ENCODE data around the gene TIMP2. TPM values are rescaled to one million over a fixed set of nuclear protein-coding genes. Genes with fewer than 3 reads are reported as not detected.

TIMP2 gene
- total and polyA plus RNA-seq, 2 of the 13 experiments (the other 11 are each of a cell fraction or from before 2014, with no cell fraction given): 3.8 to 8.5 TPM

GRCh38 chr17:78970834-78971755, 45.9 kb upstream of the TIMP2 start (continued):
- TF ChIP-seq ZNF768 (CRISPR knock-in tag; IDR thresholded peaks at IDR 0.05) (no peak; the same call in 1 of the 2 replicates), IKZF5 (CRISPR knock-in tag; IDR thresholded peaks at IDR 0.05) (no peak), KLF9 (CRISPR knock-in tag; IDR thresholded peaks at IDR 0.05; ENCODE audit: low read depth) (no peak), SRSF4 (IDR thresholded peaks at IDR 0.05; ENCODE audit: low read depth, low read length, poor library complexity, severe bottlenecking) (no peak), SAP130 (CRISPR knock-in tag; IDR thresholded peaks at IDR 0.05; ENCODE audit: low read depth) (peak; percentile 66), ZNF234 (CRISPR knock-in tag; conservative IDR thresholded peaks at IDR 0.05) (no peak), RXRB (CRISPR knock-in tag; IDR thresholded peaks at IDR 0.05; ENCODE audit: borderline replicate concordance) (peak; percentile 11; the same call in 1 of the 2 replicates), AHR (CRISPR knock-in tag; IDR thresholded peaks at IDR 0.05) (no peak), ZSCAN22 (CRISPR knock-in tag; IDR thresholded peaks at IDR 0.05) (no peak), SKIL (CRISPR knock-in tag; IDR thresholded peaks at IDR 0.05; ENCODE audit: borderline replicate concordance) (no peak), ZNF362 (CRISPR knock-in tag; IDR thresholded peaks at IDR 0.05; ENCODE audit: borderline replicate concordance) (no peak), SATB2 (CRISPR knock-in tag; IDR thresholded peaks at IDR 0.05) (no peak), ZNF563 (CRISPR knock-in tag; IDR thresholded peaks at IDR 0.05) (0 out of 2 replicates have a peak, but pooled peaks have one; percentile 38), FIP1L1 (IDR thresholded peaks at IDR 0.05; ENCODE audit: borderline replicate concordance, insufficient read depth, low read depth, low read length) (no peak), ZSCAN9 (CRISPR knock-in tag; IDR thresholded peaks at IDR 0.05; ENCODE audit: borderline replicate concordance) (0 out of 2 replicates have a peak, but pooled peaks have one; percentile 48), ARNT (IDR thresholded peaks at IDR 0.05) (no peak), GFI1 (CRISPR knock-in tag; IDR thresholded peaks at IDR 0.05; ENCODE audit: borderline replicate concordance) (no peak), GABPB1 (CRISPR knock-in tag; IDR thresholded peaks at IDR 0.05) (no peak; the same call in 1 of the 2 replicates), IRF2 (CRISPR knock-in tag; IDR thresholded peaks at IDR 0.05) (no peak), MYC (CRISPR knock-in tag; IDR thresholded peaks at IDR 0.05; ENCODE audit: borderline replicate concordance) (no peak), THAP11 (CRISPR knock-in tag; IDR thresholded peaks at IDR 0.05) (peak; percentile 38; the same call in 1 of the 2 replicates)
- TF ChIP-seq, protein P1, sequence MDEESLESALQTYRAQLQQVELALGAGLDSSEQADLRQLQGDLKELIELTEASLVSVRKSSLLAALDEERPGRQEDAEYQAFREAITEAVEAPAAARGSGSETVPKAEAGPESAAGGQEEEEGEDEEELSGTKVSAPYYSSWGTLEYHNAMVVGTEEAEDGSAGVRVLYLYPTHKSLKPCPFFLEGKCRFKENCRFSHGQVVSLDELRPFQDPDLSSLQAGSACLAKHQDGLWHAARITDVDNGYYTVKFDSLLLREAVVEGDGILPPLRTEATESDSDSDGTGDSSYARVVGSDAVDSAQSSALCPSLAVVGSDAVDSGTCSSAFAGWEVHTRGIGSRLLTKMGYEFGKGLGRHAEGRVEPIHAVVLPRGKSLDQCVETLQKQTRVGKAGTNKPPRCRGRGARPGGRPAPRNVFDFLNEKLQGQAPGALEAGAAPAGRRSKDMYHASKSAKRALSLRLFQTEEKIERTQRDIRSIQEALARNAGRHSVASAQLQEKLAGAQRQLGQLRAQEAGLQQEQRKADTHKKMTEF (CRISPR knock-in tag; IDR thresholded peaks at IDR 0.05): peak; percentile 56; the same call in 1 of the 2 replicates
- TF ChIP-seq, protein P2, sequence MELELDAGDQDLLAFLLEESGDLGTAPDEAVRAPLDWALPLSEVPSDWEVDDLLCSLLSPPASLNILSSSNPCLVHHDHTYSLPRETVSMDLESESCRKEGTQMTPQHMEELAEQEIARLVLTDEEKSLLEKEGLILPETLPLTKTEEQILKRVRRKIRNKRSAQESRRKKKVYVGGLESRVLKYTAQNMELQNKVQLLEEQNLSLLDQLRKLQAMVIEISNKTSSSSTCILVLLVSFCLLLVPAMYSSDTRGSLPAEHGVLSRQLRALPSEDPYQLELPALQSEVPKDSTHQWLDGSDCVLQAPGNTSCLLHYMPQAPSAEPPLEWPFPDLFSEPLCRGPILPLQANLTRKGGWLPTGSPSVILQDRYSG (CRISPR knock-in tag; IDR thresholded peaks at IDR 0.05): no peak
